Left lung (tissue), 10 donors: ENCODE results near the gene ERBB4. TPM values are rescaled to one million over a fixed set of nuclear protein-coding genes. Genes with fewer than 3 reads are reported as not detected.

Experiments used
- ATAC-seq: fragments of 200-7000 bp; cut with Tn5 transposase; one replicate; pipeline ENCODE4 v1.9.1; 2020; ENCODE audit warnings: moderate library complexity
- DNase-seq, 4 donors: peaks; one replicate each; pipeline ENCODE4 v3.0.0-alpha.2; 2013 to 2020
- H3K27ac ChIP-seq, 2 donors: fragments of 200-600 bp; sonication (generic) in 1 of 2; one replicate each; pipeline versions ENCODE4 v1.5.0 to v1.8.0; 2020 to 2021
- H3K27me3 ChIP-seq, 2 donors: fragments of 200-600 bp; sonication (generic) in 1 of 2; one replicate each; pipeline versions ENCODE4 v1.5.0 to v1.8.0; 2020 to 2021
- H3K36me3 ChIP-seq, 2 donors: fragments of 200-600 bp; sonication (generic) in 1 of 2; one replicate each; pipeline versions ENCODE4 v1.5.0 to v1.8.0; 2020 to 2021
- H3K4me1 ChIP-seq, 2 donors: fragments of 200-600 bp; one replicate each; pipeline ENCODE4 v1.8.0; 2021
- H3K4me3 ChIP-seq, 2 donors: fragments of 200-600 bp; sonication (generic) in 1 of 2; one replicate each; pipeline versions ENCODE4 v1.5.0 to v1.8.0; 2020 to 2021; ENCODE audit warnings: mild to moderate bottlenecking in 1 of 2
- H3K9me3 ChIP-seq, 2 donors: fragments of 200-600 bp; sonication (generic) in 1 of 2; one replicate each; pipeline versions ENCODE4 v1.5.0 to v1.8.0; 2020 to 2021
- intact Hi-C, 2 donors: fragments of 100-400 bp; cut with DNase I; formaldehyde crosslinking; loops; one replicate each; pipeline versions ENCODE4 v1.11.2 to v1.14.2; 2022
- polyA plus RNA-seq, 6 donors: library from polyadenylated mRNA; unstranded; fragments of 120-200 nt; gene quantifications; one replicate each; pipeline ENCODE4 v1.2.1, GENCODE V29; 2013; ENCODE audit not compliant: insufficient read length in 6 of 6
- total RNA-seq, 2 donors: library from RNA; stranded (reverse); fragmentation: NEBNext Ultra II Directional; extraction: Animal tissue kit (Norgen Biotek cat#: 25700); gene quantifications; one replicate each; pipeline ENCODE4 v1.2.1, GENCODE V29; 2021
- TF ChIP-seq, protein P1 (sequence below), 2 donors: fragments of 200-600 bp; sonication (generic) in 1 of 2; IDR thresholded peaks; one replicate each; pipeline versions ENCODE4 v1.5.0 to v1.8.0; 2021; ENCODE audit warnings: antibody characterized with exemption in 2 of 2
- donor health status: DM: no; HTN: yes; CAD: no.
- donor health status: DM: no; HTN: no; CAD: no.

ERBB4 gene
- total and polyA plus RNA-seq, 8 donors = 0.89 to 16.0 (median 1.4) TPM

GRCh38 chr2:211751848-211752247 is 786.8 kb downstream of the ERBB4 start:
- H3K36me3 ChIP-seq = no peaks in the 10 kb centered on the region
- no peaks in the 10 kb centered on the region for H3K9me3 ChIP-seq
- ATAC-seq (no peak), DNase-seq (peak in 2 of 4 donors; percentile 57 to 59)
- no peak overlapping the region for H3K27ac ChIP-seq
- no peaks in the 10 kb centered on the region for H3K4me1 ChIP-seq
- no peak overlapping the region for H3K4me3 ChIP-seq
- H3K27me3 ChIP-seq = no peaks in the 10 kb centered on the region
- TF ChIP-seq, protein P1, sequence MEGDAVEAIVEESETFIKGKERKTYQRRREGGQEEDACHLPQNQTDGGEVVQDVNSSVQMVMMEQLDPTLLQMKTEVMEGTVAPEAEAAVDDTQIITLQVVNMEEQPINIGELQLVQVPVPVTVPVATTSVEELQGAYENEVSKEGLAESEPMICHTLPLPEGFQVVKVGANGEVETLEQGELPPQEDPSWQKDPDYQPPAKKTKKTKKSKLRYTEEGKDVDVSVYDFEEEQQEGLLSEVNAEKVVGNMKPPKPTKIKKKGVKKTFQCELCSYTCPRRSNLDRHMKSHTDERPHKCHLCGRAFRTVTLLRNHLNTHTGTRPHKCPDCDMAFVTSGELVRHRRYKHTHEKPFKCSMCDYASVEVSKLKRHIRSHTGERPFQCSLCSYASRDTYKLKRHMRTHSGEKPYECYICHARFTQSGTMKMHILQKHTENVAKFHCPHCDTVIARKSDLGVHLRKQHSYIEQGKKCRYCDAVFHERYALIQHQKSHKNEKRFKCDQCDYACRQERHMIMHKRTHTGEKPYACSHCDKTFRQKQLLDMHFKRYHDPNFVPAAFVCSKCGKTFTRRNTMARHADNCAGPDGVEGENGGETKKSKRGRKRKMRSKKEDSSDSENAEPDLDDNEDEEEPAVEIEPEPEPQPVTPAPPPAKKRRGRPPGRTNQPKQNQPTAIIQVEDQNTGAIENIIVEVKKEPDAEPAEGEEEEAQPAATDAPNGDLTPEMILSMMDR (IDR thresholded peaks at IDR 0.05) = no peak
- intact Hi-C loops = no loop called here

GRCh38 chr2:211748339-211748738 is 790.3 kb downstream of the ERBB4 start:
- Histone ChIP-seq H3K36me3 (no peaks in the 10 kb centered on the region), H3K27me3 (no peaks in the 10 kb centered on the region), H3K4me1 (no peaks in the 10 kb centered on the region), H3K4me3 (no peak overlapping the region), H3K27ac (no peak overlapping the region), H3K9me3 (no peaks in the 10 kb centered on the region)
- TF ChIP-seq, protein P1 (IDR thresholded peaks at IDR 0.05) = no peak
- ATAC-seq (no peak), DNase-seq (no peak)
- intact Hi-C loops = no loop called here

DNA sequence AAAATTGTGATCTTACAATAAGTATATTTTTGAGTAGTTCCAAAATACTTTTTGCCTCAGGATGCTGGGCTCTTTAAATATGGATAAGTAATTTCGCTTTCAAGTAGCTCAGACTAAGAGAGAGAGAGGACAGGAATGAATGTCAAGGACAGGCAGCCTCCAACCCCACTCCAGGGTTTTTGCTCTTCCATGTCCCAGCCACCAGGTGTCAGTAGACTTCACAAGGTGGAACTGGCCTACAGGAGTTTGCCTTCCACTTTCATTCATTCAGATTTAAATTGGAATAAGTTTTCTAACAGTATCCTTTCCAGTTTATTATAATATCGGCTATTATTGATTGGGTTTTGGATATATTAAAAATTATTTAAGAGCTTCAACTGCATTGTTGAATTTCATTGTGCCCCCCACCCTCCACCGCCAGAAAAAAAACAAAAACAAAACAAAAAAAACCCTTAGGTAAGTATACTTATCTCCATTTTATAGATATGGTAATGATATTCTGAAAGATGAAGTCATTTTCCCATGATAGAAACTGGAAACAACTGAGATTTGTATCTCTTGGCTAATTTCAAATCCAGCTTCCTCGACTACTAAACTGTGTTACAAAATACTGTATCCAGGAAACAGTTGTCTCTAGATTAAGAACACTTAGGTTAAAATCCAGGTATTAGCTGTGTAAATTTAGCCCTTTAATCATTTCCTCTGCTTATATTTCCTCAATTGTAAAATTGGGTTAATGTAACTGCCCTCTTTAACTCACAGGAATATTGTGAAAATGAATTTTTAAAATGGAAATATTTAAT is 793.1 kb downstream of the ERBB4 start:
- H3K4me1 ChIP-seq = no peaks in the 10 kb centered on the region
- ATAC-seq (peak; percentile 97), DNase-seq (peak in 3 of 4 donors; percentile 35 to 63 (median 36))
- H3K27me3 ChIP-seq = no peaks in the 10 kb centered on the region
- intact Hi-C loops = no loop called here
- H3K9me3 ChIP-seq = no peaks in the 10 kb centered on the region
- TF ChIP-seq, protein P1 (IDR thresholded peaks at IDR 0.05) = peak; percentile 61 to 73
- no peak overlapping the region for H3K27ac ChIP-seq
- H3K4me3 ChIP-seq = no peak overlapping the region
- no peaks in the 10 kb centered on the region for H3K36me3 ChIP-seq

DNA sequence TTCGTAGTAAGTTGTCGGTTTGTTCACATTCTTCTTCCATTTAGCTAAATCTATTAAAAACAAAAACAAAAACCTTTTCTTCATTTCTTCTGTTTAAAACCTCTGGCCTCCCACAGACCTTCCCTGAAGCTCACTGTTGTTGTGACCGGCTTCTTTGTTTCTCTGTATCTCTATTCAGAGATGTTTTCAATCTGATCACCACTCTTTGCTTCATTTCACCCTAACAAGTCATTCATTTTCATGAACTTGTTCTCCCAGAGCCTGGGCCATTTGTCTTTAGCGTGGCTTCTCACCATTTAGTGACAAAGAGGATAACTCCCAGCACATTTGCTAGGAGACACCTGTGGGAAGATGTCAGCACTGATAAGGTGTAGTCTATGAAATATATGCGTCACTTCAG is 794.2 kb downstream of the ERBB4 start:
- TF ChIP-seq, protein P1 (IDR thresholded peaks at IDR 0.05) = no peak
- no peaks in the 10 kb centered on the region for H3K36me3 ChIP-seq
- no peak for ATAC-seq
- H3K4me1 ChIP-seq = no peaks in the 10 kb centered on the region
- intact Hi-C loops = no loop called here
- H3K9me3 ChIP-seq = no peaks in the 10 kb centered on the region
- DNase-seq = no peak
- H3K27ac ChIP-seq = no peak overlapping the region
- H3K4me3 ChIP-seq = no peak overlapping the region
- no peaks in the 10 kb centered on the region for H3K27me3 ChIP-seq

DNA sequence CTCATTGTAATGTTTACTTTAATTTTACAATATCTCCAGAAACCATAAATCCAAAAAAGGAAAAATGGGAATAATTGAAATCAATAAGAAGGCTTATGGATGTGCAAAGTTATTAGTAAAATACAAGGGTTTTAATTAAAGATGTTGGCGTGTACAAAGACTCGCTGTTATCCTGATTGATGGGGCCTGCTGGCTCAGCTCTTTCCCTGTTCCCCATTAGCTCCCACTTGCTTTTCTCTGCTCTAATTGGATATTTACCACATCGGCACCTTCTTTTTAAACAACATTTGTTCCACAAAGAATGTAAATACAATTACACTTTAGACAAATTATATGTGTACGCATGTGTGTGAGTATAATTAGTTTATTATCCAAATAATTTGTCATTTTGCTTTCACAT is 796.6 kb downstream of the ERBB4 start:
- intact Hi-C loops = no loop called here
- ATAC-seq (no peak), DNase-seq (no peak)
- Histone ChIP-seq H3K27me3 (no peaks in the 10 kb centered on the region), H3K9me3 (no peaks in the 10 kb centered on the region), H3K4me1 (no peaks in the 10 kb centered on the region), H3K36me3 (no peaks in the 10 kb centered on the region), H3K4me3 (no peak overlapping the region), H3K27ac (no peak overlapping the region)
- TF ChIP-seq, protein P1 (IDR thresholded peaks at IDR 0.05) = no peak
